NCI-H524 (cell line): ENCODE data around the gene FOXK2.
"Not testable (repeated sequence)": the region's sequence is repeated elsewhere in the genome, so short reads cannot be mapped to it uniquely, and the experiment has no call there.

ENCODE experiments used
- DNase-seq, 2 experiments: peaks; one replicate each; lab custom pipeline; 2025; lab: John Stamatoyannopoulos, UW

FOXK2 gene

DNA sequence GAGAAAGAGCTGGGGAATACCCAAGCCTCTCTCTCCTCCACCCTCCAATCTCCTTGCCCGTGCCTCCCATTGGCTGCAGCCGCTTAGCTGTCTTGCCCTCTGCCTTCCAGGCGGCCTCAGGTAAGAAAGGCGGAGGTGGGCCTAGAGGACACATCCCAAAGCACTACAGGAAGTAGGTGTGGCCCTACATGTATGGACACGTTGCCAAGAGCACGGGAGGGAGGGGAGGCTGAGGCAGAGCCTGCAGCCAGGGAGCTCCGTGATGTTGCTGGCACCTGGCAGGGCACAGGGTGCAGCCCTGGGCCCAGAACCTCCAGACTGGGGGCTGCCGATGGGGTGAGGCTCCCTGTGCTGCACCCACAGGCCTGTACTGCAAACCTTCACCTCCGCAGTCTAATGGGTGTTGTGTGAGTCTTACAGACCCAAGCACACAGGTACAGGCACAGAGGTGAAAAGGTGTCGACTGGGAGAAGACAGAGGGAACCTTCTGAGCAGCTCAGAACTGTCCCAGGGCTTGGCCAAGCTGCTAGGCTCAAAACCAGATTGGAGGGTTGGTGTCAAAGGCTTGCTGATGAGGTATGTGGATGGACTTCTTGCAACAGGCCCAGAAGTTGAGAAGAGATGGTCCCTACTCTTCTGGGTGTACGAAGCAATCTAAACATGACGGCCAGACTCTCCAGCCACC, 23.5 kb upstream of the FOXK2 start:
- no peak for DNase-seq

- peak; percentile 68 to 87 for DNase-seq
Observed at GRCh38 chr17:82496529-82497434, 22.8 kb upstream of the FOXK2 start.

GRCh38 chr17:82497483-82498405, 21.8 kb upstream of the FOXK2 start:
- DNase-seq = peak in 1 of 2 experiments; percentile 37

DNA sequence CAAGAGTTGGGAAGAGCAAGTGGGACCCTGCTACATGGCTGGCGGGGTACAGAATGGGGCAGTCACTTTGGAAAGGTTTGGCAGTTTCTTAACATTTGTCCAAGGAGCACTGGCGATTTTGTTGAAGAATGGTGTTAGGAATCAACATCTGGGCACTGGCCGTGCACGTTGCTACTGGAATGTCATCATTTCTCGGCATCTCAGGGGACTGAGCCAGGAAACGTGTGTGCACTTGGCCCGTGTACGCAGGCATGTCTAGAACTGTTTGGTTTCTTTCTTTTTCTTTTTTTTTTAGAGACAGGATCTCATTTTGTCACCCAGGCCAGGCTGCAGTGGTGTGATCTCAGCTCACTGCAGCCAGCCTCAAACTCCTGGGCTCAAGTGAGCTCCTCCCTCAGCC, 17.3 kb upstream of the FOXK2 start:
- no peak for DNase-seq

DNA sequence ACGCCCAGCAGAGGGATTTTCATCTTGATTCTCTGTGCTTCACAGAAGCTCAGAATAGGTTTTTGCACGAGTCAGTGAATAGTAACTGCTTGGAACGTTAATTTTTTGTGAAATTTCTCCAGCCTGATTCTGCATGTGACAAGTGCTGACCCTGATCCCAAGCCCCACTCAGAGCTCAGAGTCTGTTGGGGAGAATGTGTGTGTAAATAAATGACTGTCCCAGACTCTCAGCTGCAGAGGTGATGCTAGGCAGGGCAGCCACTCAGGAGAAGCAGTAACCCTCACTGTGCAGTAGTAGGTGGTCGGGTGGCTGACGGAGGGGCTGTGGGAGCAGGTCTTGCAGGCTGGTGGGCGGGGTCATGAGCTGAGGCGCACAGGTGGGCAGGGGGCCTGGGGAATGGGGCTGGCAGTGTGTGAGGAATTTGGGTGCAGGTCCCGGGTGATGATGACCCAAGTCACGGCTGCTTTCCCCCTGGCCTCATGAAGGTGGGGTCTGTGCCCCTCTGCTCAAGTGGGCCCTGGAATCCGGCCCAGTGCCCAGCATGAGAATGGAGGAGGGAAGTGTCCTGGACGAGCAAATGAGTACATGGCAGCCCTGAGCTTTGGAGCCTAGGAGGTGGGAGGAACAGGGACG, 16.3 kb upstream of the FOXK2 start:
- DNase-seq = no peak

DNA sequence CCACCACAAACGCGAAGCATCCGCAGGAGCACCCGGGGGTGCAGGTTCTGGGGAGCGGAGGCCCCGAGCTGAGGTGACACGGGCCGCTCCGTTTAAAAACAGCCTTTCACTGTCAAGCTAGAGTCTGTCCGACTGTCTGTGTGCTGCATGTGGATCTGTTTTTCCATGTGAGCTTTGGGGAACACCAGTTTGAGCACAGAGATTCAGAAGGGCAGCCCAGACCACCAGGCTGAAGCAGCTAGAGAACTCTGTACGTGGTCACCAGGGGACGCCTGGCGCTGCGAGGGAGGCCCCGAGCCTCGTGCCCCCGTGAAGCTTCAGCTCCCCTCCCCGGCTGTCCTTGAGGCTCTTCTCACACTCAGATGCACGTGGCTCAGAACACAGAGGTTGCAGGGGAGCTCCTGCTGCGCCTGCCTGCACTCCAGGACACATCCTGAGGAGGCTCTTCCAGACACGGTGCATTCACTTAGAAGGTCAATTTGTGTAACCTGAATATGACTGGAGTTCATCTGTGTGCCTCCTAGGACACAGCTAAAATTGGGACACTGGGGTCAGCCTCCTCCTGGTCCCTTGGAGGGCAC, 15.7 kb upstream of the FOXK2 start:
- DNase-seq = no peak

DNA sequence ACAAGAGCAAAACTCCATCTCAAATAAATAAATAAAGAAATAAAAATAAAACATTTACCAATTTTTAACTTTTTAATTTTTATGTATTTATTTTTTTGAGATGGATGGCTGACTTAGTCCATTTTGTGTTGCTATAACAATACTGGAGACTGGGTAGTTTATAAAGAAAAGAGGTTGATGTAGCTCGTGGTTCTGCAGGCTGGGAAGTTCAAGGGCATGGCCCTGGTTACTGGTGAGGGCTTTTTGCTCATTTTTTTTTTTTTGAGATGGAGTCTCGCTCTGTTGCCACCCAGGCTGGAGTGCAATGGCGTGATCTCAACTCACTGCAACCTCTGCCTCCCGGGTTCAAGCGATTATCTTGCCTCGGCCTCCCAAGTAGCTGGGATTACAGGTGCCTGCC, 14.2 kb upstream of the FOXK2 start:
- no peak for DNase-seq

GRCh38 chr17:82506402-82506801, 13.1 kb upstream of the FOXK2 start:
- not testable (repeated sequence) for DNase-seq

DNA sequence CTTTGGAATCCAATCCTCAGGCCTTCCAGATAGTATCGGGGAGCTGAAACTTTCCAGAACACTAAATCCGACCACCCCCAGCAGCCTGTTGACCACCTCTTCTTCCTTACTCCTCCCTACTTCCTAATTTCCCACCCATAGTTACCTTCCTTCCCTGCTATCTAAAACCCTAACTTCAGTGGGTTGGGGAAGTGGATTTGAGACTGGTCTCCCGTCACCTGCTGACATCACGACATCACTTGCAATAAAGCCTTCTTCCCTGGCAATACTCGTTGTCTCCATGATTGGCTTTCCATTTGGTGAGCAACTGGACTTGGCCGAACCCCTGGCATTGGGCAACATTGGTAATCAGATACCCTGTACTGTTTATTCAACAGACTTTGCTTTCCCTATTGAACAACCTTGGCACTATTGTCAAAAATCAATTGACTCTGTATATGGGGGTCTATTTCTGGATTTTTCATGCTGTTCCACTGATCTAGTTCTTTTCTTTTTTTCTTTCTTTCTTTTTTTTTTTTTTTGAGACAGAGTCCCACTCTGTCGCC, 11.8 kb upstream of the FOXK2 start:
- DNase-seq = no peak

GRCh38 chr17:82511642-82512041, 7.9 kb upstream of the FOXK2 start:
- not testable (repeated sequence) for DNase-seq

DNA sequence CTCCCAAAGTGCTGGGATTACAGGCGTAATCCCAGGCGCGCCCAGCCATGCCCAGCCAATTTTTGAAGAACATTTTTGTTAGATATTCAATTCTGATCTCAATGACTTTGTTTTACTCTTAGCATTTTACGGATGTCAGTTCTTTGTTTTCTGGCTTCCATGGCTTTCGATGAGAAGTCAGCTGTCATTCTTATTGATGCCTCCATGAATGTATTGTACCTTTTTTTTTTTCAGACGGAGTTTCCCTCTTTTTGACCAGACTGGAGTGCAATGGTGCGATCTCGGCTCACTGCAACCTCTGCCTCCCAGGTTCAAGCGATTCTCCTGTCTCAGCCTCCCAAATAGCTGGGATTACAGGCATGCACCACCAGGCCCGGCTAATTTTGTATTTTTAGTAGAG, 5.7 kb upstream of the FOXK2 start:
- not testable (repeated sequence) for DNase-seq

GRCh38 chr17:82517230-82517865, 2.2 kb upstream of the FOXK2 start:
- DNase-seq = no peak

- no peak for DNase-seq
Observed at GRCh38 chr17:82519971-82520903, 705 bp downstream of the FOXK2 start.

GRCh38 chr17:82524540-82524939, 5.0 kb downstream of the FOXK2 start:
- DNase-seq = no peak

DNA sequence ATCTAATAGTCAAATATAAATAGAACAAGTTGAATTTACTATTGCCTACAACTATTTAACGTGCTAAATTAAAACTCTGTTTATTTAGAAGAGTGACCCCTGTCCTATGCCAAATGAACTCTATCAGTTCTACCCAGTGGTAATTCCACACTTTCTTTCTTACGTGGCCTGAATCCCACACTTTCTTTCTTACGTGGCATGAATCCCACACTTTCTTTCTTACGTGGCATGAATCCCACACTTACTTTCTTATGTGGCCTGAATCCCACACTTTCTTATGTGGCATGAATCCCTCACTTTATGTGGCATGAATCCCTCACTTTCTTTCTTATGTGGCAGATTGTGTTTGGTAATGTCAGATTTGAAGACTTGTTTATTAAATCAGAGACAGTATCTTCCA, 6.2 kb downstream of the FOXK2 start:
- DNase-seq = no peak

GRCh38 chr17:82527898-82528297, 8.4 kb downstream of the FOXK2 start:
- no peak for DNase-seq

DNA sequence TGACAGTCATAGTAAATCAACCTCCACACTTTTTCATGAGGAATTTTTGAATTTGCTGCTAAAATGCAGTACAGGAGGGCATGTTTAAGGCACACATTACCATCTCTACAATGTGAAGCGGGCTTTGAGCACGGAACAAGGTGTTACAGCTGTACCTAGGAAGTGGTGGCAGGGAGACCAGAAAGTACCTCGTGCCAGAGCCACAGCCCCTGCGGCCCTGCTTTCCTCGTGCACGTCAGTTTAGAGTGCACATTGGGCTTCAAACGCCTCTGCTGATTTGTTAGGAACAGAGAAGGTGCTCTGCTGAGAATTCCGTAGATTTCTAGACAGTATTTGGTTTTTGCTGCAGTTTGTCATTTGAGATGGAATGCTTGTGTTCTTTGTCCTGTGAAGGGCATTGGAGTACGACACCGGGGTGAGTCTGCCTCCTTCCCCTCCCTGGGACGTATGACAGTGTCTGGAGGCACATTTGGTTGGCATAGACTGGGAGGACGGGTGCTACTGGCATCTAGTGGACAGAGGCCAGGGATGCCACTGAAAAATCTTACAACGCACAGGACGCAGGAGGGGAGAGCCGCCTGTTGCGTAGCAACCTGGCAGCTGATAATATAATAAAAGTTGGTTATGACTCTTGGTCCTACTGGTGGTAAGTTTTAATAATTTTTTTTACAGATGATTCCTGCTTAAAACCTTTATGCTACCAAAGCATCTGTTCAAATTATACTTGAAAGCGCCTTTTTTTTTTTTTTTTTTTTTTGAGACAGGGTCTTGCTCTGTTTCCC, 9.1 kb downstream of the FOXK2 start:
- DNase-seq = peak in 1 of 2 experiments; percentile 67

GRCh38 chr17:82529914-82530300, 10.4 kb downstream of the FOXK2 start:
- no peak for DNase-seq

DNA sequence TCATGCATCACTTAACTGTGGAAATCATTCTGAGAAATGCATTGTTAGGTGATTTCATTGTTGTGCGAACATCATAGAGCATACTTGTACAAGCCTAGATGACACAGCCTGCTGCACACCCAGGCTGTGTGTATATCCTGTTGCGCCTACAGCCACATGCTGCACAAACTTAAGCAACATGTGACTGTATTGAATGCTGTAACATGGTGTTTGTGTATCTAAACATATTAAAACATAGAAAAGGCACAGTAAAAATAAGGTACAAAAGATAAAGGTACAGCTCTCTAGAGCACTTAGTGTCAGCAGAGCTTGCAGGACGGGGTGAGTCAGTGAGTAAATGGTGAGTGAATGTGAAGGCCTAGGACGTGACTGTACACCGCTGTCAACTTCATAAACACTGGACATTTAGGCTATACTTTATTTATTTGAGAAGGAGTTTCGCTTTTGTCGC, 11.9 kb downstream of the FOXK2 start:
- no peak for DNase-seq
